ENCODE measurements around the gene ABCB8. TPM values are rescaled to one million over a fixed set of nuclear protein-coding genes. Genes with fewer than 3 reads are reported as not detected.
"Not testable (repeated sequence)": the region's sequence is repeated elsewhere in the genome, so short reads cannot be mapped to it uniquely, and the experiment has no call there.

ABCB8 gene
- total RNA-seq, 1 donor from 2014 or later: 7.9 TPM

- H3K4me3 ChIP-seq: no peak within 1 kb of the TSS
- H3K4me1 Mint-ChIP-seq: peaks cover 60% of the 10 kb centered on the region
- H3K4me1 ChIP-seq: peaks cover 32% of the 10 kb centered on the region
- no peaks in the 10 kb centered on the region for H3K9me3 Mint-ChIP-seq
- peaks cover 17% of the 10 kb centered on the region for H3K27me3 Mint-ChIP-seq (ENCODE audit: insufficient read depth, low read depth)
- no peaks in the 10 kb centered on the region for H3K36me3 Mint-ChIP-seq
- H4K20me1 ChIP-seq (ENCODE audit: low read depth): no peaks in the 10 kb centered on the region
- peak within 1 kb of the TSS; percentile 68 for H3K27ac Mint-ChIP-seq
- peaks cover 2% of the 10 kb centered on the region for H3K79me2 ChIP-seq (ENCODE audit: low read depth)
- TF ChIP-seq EZH2 (IDR thresholded peaks at IDR 0.05): no peak
- TF ChIP-seq, protein P1, sequence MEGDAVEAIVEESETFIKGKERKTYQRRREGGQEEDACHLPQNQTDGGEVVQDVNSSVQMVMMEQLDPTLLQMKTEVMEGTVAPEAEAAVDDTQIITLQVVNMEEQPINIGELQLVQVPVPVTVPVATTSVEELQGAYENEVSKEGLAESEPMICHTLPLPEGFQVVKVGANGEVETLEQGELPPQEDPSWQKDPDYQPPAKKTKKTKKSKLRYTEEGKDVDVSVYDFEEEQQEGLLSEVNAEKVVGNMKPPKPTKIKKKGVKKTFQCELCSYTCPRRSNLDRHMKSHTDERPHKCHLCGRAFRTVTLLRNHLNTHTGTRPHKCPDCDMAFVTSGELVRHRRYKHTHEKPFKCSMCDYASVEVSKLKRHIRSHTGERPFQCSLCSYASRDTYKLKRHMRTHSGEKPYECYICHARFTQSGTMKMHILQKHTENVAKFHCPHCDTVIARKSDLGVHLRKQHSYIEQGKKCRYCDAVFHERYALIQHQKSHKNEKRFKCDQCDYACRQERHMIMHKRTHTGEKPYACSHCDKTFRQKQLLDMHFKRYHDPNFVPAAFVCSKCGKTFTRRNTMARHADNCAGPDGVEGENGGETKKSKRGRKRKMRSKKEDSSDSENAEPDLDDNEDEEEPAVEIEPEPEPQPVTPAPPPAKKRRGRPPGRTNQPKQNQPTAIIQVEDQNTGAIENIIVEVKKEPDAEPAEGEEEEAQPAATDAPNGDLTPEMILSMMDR (IDR thresholded peaks at IDR 0.05): no peak
- H3K9me3 ChIP-seq (ENCODE audit: low read depth): no peaks in the 10 kb centered on the region
- H3K27me3 ChIP-seq: peaks cover 30% of the 10 kb centered on the region
- no peak within 1 kb of the TSS for H3K9ac ChIP-seq
- no peak within 1 kb of the TSS for H3K27ac ChIP-seq
- H3K36me3 ChIP-seq: no peaks in the 10 kb centered on the region
- H3K4me2 ChIP-seq: no peak within 1 kb of the TSS
- H2AFZ ChIP-seq (replicated peaks): no peak within 1 kb of the TSS
- DNase-seq (ENCODE audit: low spot score): no peak
- H3K4me3 Mint-ChIP-seq: no peak within 1 kb of the TSS
- H3F3A ChIP-seq (ENCODE audit: low read depth): peaks cover 37% of the 10 kb centered on the region
Measured at GRCh38 chr7:151024435-151025056, 3.7 kb upstream of the ABCB8 start, which contains the start of gene ATG9B. Gene ATG9B (minus strand): TSS chr7:151024494. CDS start chr7:151024423, 71 bp downstream.

DNA sequence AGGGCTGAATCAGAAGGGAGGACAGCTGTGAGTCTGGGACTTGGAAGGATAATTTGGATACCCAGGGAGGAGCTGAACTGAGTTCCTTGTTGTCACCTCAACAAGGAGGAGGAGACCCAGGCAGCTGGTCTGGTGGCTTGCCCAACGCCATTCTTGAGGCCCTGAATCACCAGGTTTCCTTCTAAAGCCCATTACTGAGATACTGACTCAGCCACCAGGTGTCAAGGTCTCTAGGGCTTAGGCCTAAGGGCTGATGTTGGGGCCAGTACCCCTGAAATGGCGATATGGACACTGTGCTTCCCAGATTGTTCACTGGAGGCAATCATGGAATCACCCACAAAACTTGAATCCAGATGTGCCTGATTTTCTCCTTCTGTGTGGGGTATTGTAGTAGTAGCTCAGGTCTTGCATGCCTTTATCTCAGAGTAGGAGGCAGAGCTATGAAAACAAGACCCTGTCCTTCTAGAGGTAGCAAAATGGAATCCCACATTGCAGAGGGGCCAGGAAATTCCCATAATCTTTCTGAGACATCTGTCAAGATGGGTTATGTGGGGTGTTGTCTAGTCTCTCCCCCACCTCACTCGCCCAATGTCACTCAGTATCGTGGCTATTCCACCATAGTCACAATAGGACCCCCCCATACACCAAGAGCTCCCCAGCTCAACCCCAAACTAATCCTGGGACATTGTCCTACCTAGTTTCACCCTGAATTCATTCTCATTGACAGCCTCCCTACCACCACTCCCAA is 2.2 kb upstream of the ABCB8 start:
- Mint-ChIP-seq H3K27ac (no peak overlapping the region), H3K36me3 (no peaks in the 10 kb centered on the region), H3K9me3 (no peaks in the 10 kb centered on the region), H3K27me3 (ENCODE audit: insufficient read depth, low read depth) (peaks cover 15% of the 10 kb centered on the region), H3K4me1 (peaks cover 48% of the 10 kb centered on the region), H3K4me3 (no peak overlapping the region)
- Histone ChIP-seq H4K20me1 (ENCODE audit: low read depth) (no peaks in the 10 kb centered on the region), H3K9ac (no peak overlapping the region), H3K79me2 (ENCODE audit: low read depth) (peaks cover 2% of the 10 kb centered on the region), H3F3A (ENCODE audit: low read depth) (peaks cover 22% of the 10 kb centered on the region), H3K27ac (no peak overlapping the region), H3K27me3 (peaks cover 24% of the 10 kb centered on the region), H3K9me3 (ENCODE audit: low read depth) (no peaks in the 10 kb centered on the region), H3K4me1 (peaks cover 16% of the 10 kb centered on the region), H2AFZ (replicated peaks) (no peak overlapping the region), H3K4me3 (no peak overlapping the region), H3K4me2 (peak overlapping the region; percentile 85), H3K36me3 (no peaks in the 10 kb centered on the region)
- no peak for DNase-seq (ENCODE audit: low spot score)
- TF ChIP-seq, protein P1 (IDR thresholded peaks at IDR 0.05): no peak
- TF ChIP-seq EZH2 (IDR thresholded peaks at IDR 0.05) (no peak), EZH2phosphoT487 (IDR thresholded peaks at IDR 0.05) (no peak)

DNA sequence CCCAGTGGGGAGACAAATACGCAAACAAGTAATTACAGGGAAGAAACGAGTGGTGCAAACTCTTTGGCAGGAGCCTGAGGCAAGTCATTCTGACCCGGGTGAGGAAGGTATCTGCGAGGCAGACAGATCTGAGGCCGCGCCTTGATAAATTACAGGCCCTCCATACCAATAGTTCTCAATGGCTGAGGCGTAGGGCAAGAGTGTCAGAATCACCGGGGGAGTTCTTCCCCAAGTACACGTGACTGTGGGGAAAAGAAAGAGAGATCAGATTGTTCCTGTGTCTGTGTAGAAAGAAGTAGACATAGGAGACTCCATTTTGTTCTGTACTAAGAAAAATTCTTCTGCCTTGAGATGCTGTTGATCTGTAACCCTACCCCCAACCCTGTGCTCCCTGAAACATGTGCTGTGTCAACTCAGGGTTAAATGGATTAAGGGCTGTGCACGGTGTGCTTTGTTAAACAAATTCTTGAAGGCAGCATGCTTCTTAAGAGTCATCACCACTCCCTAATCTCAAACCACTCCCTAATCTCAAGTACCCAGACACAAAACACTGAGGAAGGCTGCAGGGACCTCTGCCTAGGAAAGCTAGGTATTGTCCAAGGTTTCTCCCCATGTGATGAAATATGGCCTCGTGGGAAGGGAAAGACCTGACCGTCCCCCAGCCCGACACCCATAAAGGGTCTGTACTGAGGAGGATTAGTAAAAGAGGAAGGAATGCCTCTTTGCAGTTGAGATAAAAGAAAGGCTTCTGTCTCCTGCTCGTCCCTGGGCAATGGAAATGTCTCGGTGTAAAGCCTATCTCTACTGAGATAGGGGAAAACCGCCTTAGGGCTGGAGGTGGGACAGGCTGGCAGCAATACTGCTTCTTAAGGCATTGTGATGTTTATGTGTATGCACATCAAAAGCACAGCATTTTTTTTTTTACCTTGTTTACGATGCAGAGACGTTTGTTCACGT is 1.2 kb upstream of the ABCB8 start:
- peaks cover 44% of the 10 kb centered on the region for H3K4me1 Mint-ChIP-seq
- peaks cover 13% of the 10 kb centered on the region for H3K27me3 Mint-ChIP-seq (ENCODE audit: insufficient read depth, low read depth)
- not testable (repeated sequence) for H2AFZ ChIP-seq (replicated peaks); H3K27ac ChIP-seq; H4K20me1 ChIP-seq (ENCODE audit: low read depth); H3K36me3 ChIP-seq; H3K9me3 ChIP-seq (ENCODE audit: low read depth); H3K9me3 Mint-ChIP-seq; H3K36me3 Mint-ChIP-seq; H3K9ac ChIP-seq; H3K79me2 ChIP-seq (ENCODE audit: low read depth)
- Histone ChIP-seq H3K4me2 (peak overlapping the region; percentile 85), H3K4me3 (peak overlapping the region; percentile 83), H3K27me3 (peaks cover 24% of the 10 kb centered on the region), H3F3A (ENCODE audit: low read depth) (peaks cover 17% of the 10 kb centered on the region), H3K4me1 (peaks cover 13% of the 10 kb centered on the region)
- peak; percentile 75 for DNase-seq (ENCODE audit: low spot score)
- H3K4me3 Mint-ChIP-seq: peak overlapping the region; percentile 90
- peak overlapping the region; percentile 69 for H3K27ac Mint-ChIP-seq

DNA sequence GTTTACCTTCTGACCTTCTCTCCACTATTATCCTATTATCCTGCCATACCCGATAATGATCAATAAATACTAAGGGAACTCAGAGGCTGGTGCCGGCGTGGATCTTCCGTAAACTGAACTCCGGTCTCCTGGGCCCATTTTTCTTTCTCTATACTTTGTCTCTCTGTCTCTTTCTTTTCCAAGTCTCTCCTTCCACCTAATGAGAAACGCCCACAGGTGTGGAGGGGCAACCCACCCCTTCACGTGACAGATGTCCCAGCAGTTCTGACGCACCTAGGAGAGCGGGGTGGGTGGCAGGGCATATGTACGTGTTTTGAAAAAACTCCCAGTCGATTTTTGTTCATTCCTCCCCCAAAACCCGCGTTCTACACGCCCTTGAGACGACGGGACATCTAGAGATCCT is 521 bp upstream of the ABCB8 start:
- H3K27ac ChIP-seq; H2AFZ ChIP-seq (replicated peaks); H3K79me2 ChIP-seq (ENCODE audit: low read depth); H3K36me3 ChIP-seq; H4K20me1 ChIP-seq (ENCODE audit: low read depth); H3K9ac ChIP-seq; H3K36me3 Mint-ChIP-seq; H3K9me3 ChIP-seq (ENCODE audit: low read depth); H3K9me3 Mint-ChIP-seq; DNase-seq (ENCODE audit: low spot score): not testable (repeated sequence)
- peaks cover 17% of the 10 kb centered on the region for H3F3A ChIP-seq (ENCODE audit: low read depth)
- peak overlapping the region; percentile 85 for H3K4me2 ChIP-seq
- H3K4me3 ChIP-seq: peak overlapping the region; percentile 83
- H3K4me3 Mint-ChIP-seq: peak overlapping the region; percentile 90
- H3K27ac Mint-ChIP-seq: peak overlapping the region; percentile 69
- H3K4me1 ChIP-seq: peaks cover 13% of the 10 kb centered on the region
- H3K27me3 Mint-ChIP-seq (ENCODE audit: insufficient read depth, low read depth): peaks cover 13% of the 10 kb centered on the region
- H3K4me1 Mint-ChIP-seq: peaks cover 44% of the 10 kb centered on the region
- peaks cover 24% of the 10 kb centered on the region for H3K27me3 ChIP-seq

Measured in neural progenitor cell (in vitro differentiated cells).